ENCODE measurements around the gene VOPP1.
"Not testable (repeated sequence)": the region's sequence is repeated elsewhere in the genome, so short reads cannot be mapped to it uniquely, and the experiment has no call there.

- TF ChIP-seq CTCF (conservative IDR thresholded peaks at IDR 0.05; ENCODE audit: low read length), result peak; percentile 57
- TF ChIP-seq EZH2phosphoT487 (IDR thresholded peaks at IDR 0.05; ENCODE audit: borderline replicate concordance), result not testable (repeated sequence)
These were observed 25.7 kb upstream of the VOPP1 start for GRCh38 chr7:55597944-55598499.
